HG03457 (cell line): ENCODE results near the gene PLCB1.
A peak's percentile ranks its signal among the peaks of the same experiment; 100 is the strongest.

Experiments
- ATAC-seq: cut with Tn5 transposase; IDR thresholded peaks from one replicate; pipeline ENCODE4 v1.9.1; 2021; ENCODE audit warnings: moderate number of reproducible peaks; ENCODE audit not compliant: unreplicated experiment

PLCB1 gene

DNA sequence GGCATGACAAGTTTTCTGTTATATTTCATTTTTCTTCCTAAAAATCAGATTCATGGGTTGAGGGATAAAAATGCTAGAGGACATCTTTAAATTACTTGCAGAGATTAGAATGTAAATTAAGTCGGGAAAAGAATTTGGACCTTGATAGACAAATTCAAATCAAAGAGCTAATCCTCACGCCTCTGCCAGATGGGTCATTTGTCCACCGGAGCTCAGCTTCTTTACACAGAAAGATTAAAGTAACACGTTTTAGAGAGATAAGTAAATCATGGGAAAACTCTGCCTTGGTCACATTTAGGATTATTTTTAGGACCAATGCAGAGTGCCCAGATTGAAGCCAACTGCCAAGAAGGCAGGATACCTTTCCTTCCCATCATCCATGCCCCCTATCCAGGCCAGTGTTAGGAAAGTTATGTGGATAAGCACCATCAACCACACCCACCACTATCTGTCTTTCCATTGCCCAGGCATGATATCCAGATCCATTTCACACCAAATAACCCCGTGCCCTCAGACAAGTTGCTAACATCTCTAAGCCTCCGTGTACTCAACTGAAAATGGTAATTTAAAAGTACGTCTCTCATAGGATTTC lies 539.4 kb downstream of the PLCB1 start:
- ATAC-seq = no peak

DNA sequence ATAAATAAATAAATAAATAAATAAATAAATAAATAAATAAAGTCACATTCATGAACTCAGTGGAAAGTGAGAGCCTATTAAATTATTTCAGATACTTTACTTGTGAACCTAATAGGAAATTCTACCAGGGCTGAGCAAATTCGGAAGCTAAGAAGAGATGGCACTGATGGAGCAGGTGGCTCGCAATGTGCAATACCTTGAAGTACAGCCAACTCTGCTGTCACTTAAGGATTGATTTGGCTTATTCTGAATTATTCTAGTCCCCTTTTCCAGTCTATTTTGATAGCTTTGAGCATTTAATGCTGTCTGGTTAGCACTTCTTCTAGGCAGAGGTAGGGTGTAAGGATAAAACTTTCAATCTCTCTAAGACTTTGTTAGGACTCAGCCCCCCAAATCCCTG lies 541.0 kb downstream of the PLCB1 start:
- ATAC-seq = no peak

DNA sequence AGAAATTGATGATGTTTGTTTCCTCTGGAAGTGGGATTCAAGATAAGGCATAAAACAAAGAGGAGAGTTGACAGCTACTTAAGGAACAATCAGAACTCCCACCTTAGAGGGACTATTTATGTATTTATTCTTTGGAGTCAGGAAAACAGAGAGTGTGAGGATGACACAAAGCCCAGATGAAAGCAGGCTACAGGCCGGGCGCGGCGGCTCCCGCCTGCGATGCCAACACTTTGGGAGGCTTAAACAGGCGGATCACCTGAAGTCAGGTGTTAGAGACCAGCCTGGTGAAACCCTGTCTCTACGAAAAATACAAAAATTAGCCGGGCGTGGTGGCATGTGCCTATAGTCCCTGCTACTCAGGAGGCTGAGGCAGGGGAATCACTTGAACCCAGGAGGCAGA lies 543.8 kb downstream of the PLCB1 start:
- no peak for ATAC-seq

DNA sequence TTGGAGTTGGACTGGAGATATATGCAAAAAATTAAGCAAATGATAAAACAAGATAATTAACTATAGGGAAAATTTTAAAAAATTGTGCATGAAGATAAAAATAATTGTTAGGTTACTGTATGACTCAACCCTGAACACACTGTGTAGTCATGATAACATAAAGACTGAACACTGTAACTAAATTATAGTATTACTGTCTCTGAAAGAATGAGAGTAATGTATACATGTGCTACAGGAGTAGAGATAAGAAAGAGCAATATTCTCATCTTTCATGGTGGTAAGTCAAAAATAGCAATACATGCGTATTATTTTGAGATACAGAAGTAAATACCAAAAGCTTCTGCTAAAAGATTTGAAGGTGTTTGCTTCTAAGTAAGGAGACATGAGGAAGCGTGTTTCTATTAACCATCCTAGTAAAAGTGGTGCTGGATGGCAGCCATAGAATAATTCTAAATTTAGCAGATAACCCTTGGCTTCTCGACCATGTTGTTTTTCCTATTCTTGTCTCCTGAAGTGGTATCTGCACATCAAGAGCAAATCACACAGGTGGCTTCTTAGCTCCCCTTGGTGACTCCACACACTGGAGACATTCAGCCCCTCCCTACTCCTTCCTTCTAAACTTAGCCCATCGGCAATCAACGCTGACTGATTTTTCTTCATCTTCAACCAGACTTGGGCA lies 546.2 kb downstream of the PLCB1 start:
- no peak for ATAC-seq

DNA sequence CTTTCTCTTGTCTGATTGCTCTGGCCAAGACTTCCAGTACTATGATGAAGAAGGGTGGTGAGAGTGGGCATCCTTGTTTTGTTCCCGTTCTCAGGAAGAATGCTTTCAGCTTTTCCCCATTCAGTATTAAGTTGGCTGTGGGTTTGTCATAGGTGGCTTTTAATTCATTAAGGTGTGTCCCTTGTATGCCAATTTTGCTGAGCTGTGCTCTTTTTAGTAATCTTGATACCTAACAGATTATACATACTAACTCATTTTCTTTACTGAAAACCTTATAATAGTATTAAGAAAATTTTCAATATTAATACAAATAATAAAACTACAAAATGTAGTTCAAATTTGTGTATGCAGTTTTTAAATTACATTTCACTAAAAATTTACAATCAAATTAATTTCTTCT lies 557.3 kb downstream of the PLCB1 start:
- no peak for ATAC-seq

DNA sequence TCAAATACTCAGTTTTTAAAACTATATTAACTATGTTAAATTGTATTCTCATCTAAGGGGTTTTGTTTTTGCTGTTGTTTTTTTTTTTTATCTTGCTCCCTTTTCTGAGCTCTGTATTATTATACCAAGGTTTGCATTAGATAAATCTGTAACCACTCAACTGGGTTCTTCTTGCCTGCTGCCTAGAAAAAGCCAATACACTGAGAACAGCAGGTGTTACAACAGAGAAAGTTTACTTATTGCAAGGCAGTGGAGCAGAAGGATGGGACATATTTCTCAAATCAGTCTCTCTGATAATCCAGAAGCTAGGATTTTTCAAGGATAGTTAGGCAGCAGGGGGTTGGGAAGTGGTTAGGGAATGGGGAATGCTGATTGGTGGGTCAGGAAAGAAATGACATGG lies 558.0 kb downstream of the PLCB1 start:
- ATAC-seq = no peak

DNA sequence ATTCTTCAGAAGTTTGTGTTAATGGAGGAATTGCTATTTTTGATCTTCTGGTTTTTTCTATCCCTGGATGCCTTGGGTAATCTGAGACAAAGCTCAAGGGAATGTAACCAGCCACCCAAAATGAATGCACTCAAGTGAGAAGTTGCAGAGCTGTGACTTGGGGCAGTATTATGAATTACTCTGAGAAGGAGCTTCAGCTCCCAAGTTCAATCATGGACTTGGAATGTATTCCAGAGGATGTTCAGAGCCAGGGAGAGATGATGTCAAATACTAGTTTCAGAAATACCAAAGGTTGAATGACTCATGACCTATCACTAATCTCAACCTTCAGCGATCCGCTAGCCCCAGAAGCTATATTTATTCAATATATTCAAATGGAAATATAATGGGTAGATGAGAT lies 561.6 kb downstream of the PLCB1 start:
- ATAC-seq = no peak

DNA sequence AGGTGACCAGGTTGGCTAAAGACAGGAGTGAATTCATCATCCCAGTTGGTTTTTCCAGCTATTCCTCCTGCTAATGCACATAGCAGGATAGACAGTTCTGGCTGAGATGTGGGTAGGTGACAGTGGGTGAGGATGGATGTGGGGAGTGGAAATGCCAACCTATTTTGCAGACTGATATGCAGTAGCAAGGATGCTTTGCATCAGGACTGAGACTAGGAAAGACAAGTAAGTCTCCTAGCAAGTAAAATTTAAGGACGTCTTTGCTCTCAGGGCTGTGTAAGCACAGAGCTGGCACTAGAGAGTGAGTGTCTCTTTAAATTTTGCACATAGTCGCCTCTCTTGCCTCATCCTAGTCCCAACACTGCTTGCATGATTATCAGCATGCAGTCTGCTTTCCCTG lies 568.7 kb downstream of the PLCB1 start:
- no peak for ATAC-seq

DNA sequence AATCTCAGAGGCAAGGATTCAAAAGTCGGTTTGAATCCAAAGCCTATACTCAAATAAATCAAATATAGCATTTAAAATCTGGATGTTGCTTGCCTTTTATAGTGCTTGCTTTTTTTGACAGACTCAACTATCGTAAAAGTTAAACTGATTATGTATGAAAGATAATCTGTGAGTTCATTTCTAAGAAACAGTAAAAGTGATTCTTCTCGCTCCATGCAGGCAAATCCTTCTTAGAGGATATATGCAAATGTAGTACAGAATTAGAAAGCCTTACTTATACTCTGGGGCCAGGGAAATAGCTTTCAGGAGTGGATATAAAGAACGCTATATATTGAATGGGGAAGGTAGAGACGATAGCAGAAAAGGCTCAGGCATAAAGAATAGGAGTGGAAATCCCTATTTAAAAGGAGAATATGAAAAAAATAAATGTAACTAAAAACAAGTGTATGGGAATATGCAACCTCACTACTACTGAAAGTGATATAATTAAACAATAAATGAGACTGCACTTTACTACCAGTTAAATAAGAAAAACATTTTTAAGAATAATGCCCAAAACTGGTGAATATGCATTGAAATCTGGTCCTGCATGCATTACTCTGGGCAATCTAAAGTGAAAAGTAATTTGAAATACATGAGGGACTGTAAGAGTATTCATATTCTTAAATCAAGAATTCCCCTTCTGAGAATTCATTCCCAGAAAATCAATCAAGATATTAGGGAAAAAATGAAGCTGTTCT lies 575.1 kb downstream of the PLCB1 start:
- ATAC-seq = no peak

DNA sequence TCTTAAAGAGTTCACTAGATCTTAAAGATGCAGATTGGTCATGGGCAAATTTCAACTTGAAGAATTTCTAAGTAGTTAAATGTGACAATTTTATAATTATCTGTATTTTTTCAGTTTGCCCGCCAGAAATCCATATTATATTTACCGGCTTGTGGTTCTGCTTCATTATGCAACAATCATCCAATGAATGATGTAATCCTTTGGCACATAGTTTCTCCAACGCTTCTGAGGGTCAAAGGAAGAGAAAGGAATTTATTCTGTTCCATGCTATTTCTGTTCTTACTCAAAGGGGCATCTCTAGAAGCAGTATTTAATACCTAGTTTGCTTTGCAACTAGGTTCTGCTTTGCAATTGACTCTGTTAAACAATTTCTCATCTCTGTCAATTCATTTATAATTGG lies 577.6 kb downstream of the PLCB1 start:
- no peak for ATAC-seq

DNA sequence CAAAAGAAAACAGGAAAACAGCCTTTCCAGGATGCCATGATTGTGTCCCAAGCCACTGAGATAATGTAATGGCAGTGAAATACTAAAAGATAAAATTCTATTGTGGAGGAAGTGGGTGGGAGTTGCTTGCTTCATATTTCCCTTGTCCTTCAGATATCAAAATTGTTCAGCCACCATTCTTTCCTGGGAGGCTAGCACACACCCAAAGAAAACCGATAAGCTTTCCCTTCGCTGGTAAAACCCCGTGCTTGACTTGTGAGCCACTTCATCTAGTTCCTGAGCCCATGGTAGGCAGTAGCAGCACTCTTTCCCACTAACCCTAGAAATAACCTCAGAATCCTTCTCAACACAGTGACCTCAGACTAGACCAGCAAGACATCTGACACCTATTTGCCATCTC lies 579.4 kb downstream of the PLCB1 start:
- no peak for ATAC-seq

DNA sequence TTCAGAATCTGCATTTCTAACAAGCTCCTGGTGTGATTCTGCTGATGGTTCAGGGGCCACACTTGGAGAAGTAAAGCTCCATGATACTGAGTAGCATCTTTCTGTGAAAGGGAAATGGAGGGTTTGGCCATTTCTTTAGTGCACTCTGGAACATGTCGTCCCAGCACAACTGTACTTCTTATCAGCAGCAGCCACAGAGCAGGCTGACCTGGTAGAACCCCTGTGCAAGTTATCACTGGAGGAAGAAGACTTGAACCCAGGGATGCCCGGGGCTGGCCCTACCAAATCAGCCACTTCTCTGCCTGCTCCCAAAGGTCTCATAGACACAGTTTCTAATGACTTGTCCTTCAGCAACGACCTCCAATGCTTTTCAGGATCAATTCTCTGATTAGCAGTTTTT lies 582.1 kb downstream of the PLCB1 start:
- no peak for ATAC-seq

DNA sequence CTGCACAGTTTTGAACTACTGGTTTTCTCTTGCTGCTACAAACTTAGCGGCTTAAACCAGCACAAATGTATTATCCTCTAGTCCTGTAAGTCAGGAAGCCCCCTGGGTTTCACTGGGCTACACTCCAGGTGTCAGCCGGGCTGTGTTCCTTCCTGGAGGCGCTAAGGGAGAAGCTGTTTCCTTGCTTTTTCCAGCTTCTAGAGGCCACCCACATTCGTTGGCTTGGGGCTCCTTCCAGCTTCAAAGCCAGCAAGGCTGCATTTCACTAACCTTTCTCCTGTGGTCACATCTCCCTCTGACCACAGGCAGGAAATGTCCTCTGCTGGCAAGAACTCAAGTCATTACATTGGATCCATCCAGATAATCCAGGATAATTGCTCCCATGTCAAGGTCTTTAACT lies 586.2 kb downstream of the PLCB1 start:
- no peak for ATAC-seq

DNA sequence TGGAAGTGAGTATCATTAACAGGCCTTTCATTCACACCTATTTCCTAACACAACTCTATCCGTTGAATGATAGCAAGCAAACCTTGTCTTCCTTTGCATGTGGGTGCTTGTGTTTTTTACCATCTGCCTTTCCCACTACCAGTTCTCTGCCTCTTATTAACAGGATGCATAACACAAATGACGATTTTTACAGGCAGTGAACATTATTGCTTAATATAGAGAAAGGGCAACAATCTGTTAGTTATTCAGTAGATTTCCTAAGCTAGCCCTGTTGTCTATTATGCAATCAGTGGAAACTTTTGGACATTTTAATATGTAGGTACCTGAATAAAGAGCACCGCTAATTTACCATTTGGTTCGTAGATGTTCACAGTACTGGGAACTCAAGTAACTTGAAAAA lies 588.0 kb downstream of the PLCB1 start:
- no peak for ATAC-seq

DNA sequence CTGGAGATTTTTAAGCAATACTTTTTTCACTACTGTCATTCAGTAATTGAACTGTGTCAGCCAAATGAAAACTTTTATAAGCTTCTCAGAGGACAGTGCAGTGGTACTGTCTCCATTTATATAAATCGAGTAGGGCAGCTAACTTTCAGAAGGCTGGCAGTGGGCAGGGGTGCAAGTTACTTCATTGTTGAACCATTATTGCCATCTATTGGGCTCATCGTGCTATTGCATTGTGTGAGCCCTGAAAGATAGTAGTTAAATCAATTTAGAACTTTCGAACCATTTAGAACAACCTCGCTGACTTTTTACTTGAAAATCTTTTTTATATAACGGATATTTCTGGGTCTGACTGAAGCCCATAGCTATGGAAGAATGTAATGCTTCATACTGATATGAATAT lies 589.0 kb downstream of the PLCB1 start:
- ATAC-seq = no peak

DNA sequence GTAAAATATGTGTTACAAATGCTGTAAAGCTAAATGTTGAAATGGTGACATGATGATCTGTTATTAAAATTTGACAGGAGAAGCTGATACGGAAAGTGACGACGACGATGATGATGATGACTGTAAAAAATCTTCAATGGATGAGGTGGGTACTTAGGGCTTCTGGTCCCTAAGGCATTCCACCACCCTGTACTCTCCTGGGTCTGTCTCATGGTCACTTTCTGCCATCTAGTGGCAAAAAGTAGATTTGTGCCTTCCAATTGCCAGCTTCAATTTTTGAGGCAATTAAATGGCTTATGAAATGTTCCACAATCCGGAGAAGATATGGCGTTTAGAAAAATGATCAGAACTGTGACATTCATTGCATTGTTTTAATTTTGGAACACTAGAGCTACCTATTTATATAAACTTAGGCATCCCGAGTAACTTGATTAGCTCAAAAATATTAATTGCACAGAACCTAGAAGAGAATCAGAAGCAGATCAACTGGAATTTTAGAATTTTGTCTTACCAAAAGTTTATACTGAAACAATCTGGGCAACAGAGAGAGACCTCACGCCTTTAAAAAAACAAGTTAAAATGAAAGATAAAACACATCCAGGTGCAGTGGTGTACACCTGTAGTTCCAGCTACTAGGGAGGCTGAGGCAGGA lies 590.3 kb downstream of the PLCB1 start:
- no peak for ATAC-seq

DNA sequence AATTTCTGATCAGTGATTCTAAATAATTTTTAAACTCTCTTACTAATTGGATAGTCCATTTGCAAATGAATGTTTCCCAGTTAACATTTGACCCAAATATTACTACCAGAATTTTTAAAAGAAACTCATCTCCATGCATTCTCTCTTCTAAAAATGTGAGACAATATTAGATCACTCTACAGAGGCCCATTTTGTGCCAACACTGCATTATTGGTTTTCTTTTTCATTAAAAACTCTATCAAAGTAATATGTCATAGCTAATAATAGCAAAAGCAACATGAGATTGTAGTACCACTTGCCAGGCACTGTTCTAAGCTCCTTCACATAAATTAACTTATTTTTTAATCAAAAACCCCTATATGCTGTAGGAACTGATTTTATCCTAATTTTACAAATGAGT lies 591.2 kb downstream of the PLCB1 start:
- ATAC-seq = no peak

DNA sequence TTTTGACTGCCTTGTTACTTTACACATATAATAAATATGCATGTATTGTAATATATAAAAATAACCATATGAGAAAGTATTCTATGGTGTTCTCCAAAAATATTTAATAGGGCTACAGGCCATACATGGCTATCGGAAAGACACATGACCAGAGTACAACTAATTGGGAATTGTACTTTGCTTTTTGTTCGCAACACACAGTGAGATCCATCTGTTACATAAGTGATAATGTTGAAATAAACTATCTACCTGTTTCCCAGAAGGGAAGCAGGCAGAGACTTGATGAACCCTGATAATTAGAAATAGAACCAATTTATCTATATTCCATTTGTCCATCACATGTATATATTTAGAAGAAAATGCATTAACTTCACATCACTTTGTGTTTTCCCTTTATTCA lies 592.8 kb downstream of the PLCB1 start:
- no peak for ATAC-seq

DNA sequence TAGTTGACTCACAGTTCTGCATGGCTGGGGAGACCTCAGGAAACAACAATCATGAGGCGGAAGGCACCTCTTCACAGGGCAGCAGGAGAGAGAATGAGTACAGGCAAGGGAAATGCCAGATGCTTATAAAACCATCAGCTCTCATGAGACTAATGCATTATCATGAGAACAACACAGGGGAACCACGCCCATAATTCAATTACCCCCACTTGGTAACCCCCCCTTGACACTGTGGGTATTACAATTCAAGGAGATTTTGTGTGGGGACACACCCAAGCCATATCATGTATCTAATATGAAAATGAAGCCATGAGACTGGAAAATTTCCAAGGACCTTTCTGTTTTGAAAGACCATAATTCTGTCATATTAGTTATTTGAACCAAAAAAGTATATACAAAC lies 594.4 kb downstream of the PLCB1 start:
- ATAC-seq = no peak

DNA sequence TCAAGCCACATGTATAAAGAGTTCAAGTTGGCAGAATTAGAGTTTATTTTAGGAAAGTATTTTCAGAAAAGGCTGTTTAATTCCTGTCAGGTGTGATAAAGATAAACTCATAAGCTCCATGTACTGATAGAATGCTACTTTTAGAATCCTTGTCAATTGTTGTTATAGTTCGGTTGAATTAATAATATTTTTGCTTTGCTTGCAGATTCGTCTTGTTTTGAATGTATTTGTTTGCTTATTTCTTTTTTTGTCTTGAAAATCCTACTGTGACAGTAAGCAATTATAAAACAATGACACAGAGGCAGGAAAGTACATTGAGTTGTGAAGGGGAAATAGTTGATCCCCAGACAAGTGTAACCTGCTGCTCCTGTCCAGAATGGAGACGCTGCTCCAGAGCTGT lies 602.9 kb downstream of the PLCB1 start:
- no peak for ATAC-seq

DNA sequence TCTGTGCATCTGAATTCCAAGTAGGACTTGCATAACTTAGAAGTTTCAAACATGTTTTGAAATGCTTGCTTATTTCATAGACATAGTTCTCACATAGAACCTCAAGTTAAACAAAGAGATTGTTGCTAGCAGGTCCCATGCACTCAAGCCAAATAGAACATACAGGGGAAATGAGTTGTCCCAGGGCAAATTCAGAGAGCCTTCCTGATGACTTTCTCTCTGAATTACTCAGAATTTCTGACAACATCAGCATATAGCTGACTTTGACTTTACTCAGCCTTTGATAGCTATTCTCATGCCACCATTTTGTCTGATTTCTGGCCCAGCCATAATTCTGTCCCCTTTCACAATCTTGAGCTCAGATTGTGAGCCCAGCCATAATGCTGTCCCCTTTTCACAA lies 603.6 kb downstream of the PLCB1 start:
- no peak for ATAC-seq

DNA sequence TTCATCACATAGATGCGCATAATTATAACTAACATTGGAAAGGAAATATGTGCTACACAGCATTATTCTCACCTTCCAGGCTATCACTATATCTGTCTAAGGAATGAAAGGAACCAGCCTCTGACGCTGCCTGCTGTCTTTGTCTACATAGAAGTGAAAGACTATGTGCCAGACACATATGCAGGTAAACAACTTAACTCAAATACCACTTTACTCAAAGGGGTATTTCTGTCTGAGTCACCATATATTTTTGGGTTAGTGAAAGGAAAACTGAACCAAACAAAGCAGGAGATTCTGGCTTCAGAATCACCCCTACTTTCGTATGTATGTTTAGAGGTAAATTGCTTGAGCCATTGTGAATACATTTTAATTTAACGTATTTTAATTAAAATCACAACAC lies 608.2 kb downstream of the PLCB1 start:
- peak; percentile 77 for ATAC-seq
